ENCODE results near the gene NR5A2.

DNA sequence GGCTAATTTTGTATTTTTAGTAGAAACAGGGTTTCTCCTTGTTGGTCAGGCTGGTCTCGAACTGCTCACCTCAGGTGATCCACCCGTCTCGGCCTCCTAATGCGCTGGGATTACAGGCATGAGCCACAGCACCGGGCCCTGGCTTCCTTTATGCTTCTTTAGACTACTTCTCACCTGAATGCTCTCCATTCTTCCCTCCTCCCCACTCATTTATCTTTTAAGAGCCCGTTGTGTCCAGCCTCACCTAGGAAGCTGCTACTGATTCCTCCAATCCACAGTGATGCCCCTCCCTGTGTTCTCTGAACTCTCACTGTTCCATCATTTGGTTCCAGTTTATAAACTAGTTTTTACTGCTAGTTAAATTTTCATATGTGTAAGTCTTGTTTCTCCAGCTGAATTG, 44.9 kb upstream of the NR5A2 start:
- no peak for TF ChIP-seq NR2C1 (IDR thresholded peaks at IDR 0.05)
- no peak for TF ChIP-seq TAF1 (IDR thresholded peaks at IDR 0.05; ENCODE audit: borderline replicate concordance, low read depth, low read length)

Data from GM12878 (cell line).